HepG2 (cell line): ENCODE data around the gene ARF6. TPM values are rescaled to one million over a fixed set of nuclear protein-coding genes. Genes with fewer than 3 reads are reported as not detected.
A peak's percentile ranks its signal among the peaks of the same experiment; 100 is the strongest.

Experiments used
- ATAC-seq: fragments of 200-7000 bp; cut with Tn5 transposase; 3 replicates; pipeline ENCODE4 v1.9.1; 2020; ENCODE audit warnings: mild to moderate bottlenecking, moderate library complexity
- BruUV-seq: library from RNA; stranded (reverse); fragments of 400-500 nt; replicated peaks from 2 replicates; lab custom pipeline; 2021; lab: Mats Ljungman, UMichigan
- CTCF ChIA-PET: fragments of 300-600 bp; formaldehyde crosslinking; extraction: SDS; loops from one replicate; lab custom pipeline; 2021; ENCODE audit warnings: low total read pairs, inconsistent platforms, low intra/inter-chr PET ratio; lab: Yijun Ruan, JAX
- POLR2A ChIA-PET: fragments of 350-600 bp; sonication (Branson Sonifier 250); formaldehyde crosslinking; loops from one replicate; lab custom pipeline; 2020; ENCODE audit warnings: antibody characterized with exemption, inconsistent platforms; lab: Yijun Ruan, JAX
- DNase-seq: peaks from one replicate; pipeline ENCODE4 v3.0.0-alpha.2; 2015; ENCODE audit warnings: low spot score
- FAIRE-seq: peaks from 3 replicates; lab custom pipeline; 2011; peaks lifted over from hg19 to GRCh38; lab: Jason Lieb, UNC
- H2AFZ ChIP-seq: one replicate; pipeline ENCODE4 v1.6.1; 2011; ENCODE audit warnings: low read length, inconsistent platforms
- H3K27ac ChIP-seq: fragments of 300-600 bp; 3 replicates; pipeline ENCODE4 v1.8.0; 2011; ENCODE audit warnings: mixed run types, mild to moderate bottlenecking, mixed read lengths, low read length, inconsistent platforms; ENCODE audit not compliant: insufficient read depth; ENCODE audit errors: extremely low read length
- H3K27me3 ChIP-seq, 2 experiments: fragments of 200-600 bp in 1 of 2; 2 replicates in 1 of 2; 3 replicates in 1 of 2; pipeline versions ENCODE4 v1.6.0 to v1.8.0; 2011; ENCODE audit warnings: low read length in 2 of 2, mild to moderate bottlenecking in 2 of 2, moderate library complexity in 2 of 2, inconsistent platforms in 1 of 2; ENCODE audit not compliant: insufficient read depth in 2 of 2, control insufficient read depth in 1 of 2
- H3K36me3 ChIP-seq, 2 experiments: fragments of 200-600 bp in 1 of 2; replicated peaks in 1 of 2; 2 replicates in 1 of 2; 3 replicates in 1 of 2; pipeline versions ENCODE4 v1.5.1 to v1.8.0; 2011; ENCODE audit warnings: low read length in 2 of 2, inconsistent platforms in 1 of 2; ENCODE audit not compliant: insufficient read depth in 2 of 2, control insufficient read depth in 1 of 2
- H3K4me1 ChIP-seq: 2 replicates; pipeline ENCODE4 v1.5.1; 2012; ENCODE audit warnings: low read length, inconsistent platforms; ENCODE audit not compliant: insufficient read depth
- H3K4me2 ChIP-seq: 2 replicates; pipeline ENCODE4 v1.6.0; 2011; ENCODE audit warnings: low read depth, low read length, inconsistent platforms
- H3K4me3 ChIP-seq, 3 experiments: fragments of 200-600 bp in 1 of 3; sonication (generic), shearing (Covaris generic) in 1 of 3; replicated peaks in 1 of 3; 2 replicates each; pipeline ENCODE4 v1.5.1; 2011 to 2016; ENCODE audit warnings: low read length in 3 of 3, inconsistent platforms in 2 of 3, low read depth in 2 of 3, mild to moderate bottlenecking in 2 of 3, control low read depth in 1 of 3, mixed read lengths in 1 of 3; ENCODE audit not compliant: insufficient read depth in 1 of 3
- H3K79me2 ChIP-seq: one replicate; pipeline ENCODE4 v1.6.1; 2011; ENCODE audit warnings: low read length, inconsistent platforms; ENCODE audit not compliant: insufficient read depth
- H3K9ac ChIP-seq: 2 replicates; pipeline ENCODE4 v1.6.0; 2011; ENCODE audit warnings: mild to moderate bottlenecking, low read depth, low read length, inconsistent platforms; ENCODE audit not compliant: insufficient read depth
- H3K9me3 ChIP-seq: 2 replicates; pipeline ENCODE4 v1.5.1; 2012; ENCODE audit warnings: mild to moderate bottlenecking, low read length
- H4K20me1 ChIP-seq: 2 replicates; pipeline ENCODE4 v1.6.0; 2011; ENCODE audit warnings: inconsistent platforms, mild to moderate bottlenecking, low read length, moderate library complexity; ENCODE audit not compliant: insufficient read depth
- GTF3A ChIP-seq: sonication (generic); formaldehyde crosslinking; conservative IDR thresholded peaks from 2 replicates; pipeline ENCODE4 v1.4.0; 2020; ENCODE audit warnings: mild to moderate bottlenecking, missing genetic modification reagents
- KDM4B ChIP-seq: sonication (generic); formaldehyde crosslinking; IDR thresholded peaks from 2 replicates; pipeline ENCODE4 v1.4.0; 2020; ENCODE audit warnings: missing genetic modification reagents
- KLF13 ChIP-seq: sonication (generic); formaldehyde crosslinking; IDR thresholded peaks from 2 replicates; pipeline ENCODE4 v1.4.0; 2020; ENCODE audit warnings: mild to moderate bottlenecking, missing genetic modification reagents
- NCOA1 ChIP-seq: sonication (generic); formaldehyde crosslinking; IDR thresholded peaks from 2 replicates; pipeline ENCODE4 v1.9.0; 2021; ENCODE audit warnings: missing genetic modification reagents
- PAXIP1 ChIP-seq: sonication (generic); formaldehyde crosslinking; conservative IDR thresholded peaks from 2 replicates; pipeline ENCODE4 v1.4.0; 2020; ENCODE audit warnings: mild to moderate bottlenecking, missing genetic modification reagents, moderate library complexity
- PITX1 ChIP-seq: sonication (generic); formaldehyde crosslinking; IDR thresholded peaks from 2 replicates; pipeline ENCODE4 v1.5.1; 2020; ENCODE audit warnings: mild to moderate bottlenecking, missing genetic modification reagents
- TEAD3 ChIP-seq: optimal IDR thresholded peaks from 2 replicates; pipeline ENCODE3; 2016; ENCODE audit warnings: borderline replicate concordance
- ZNF124 ChIP-seq: sonication (generic); formaldehyde crosslinking; IDR thresholded peaks from 2 replicates; pipeline ENCODE4 v1.4.0; 2020; ENCODE audit warnings: missing genetic modification reagents
- ZNF350 ChIP-seq: sonication (generic); formaldehyde crosslinking; IDR thresholded peaks from 2 replicates; pipeline ENCODE4 v1.4.0; 2020; ENCODE audit warnings: mild to moderate bottlenecking, low read depth, missing genetic modification reagents, borderline replicate concordance
- ZNF468 ChIP-seq: sonication (generic); formaldehyde crosslinking; IDR thresholded peaks from 2 replicates; pipeline ENCODE4 v1.8.0; 2022; ENCODE audit warnings: mild to moderate bottlenecking, moderate library complexity, missing genetic modification reagents
- ZNF550 ChIP-seq: sonication (generic); formaldehyde crosslinking; IDR thresholded peaks from 2 replicates; pipeline ENCODE4 v1.4.0; 2020; ENCODE audit warnings: mild to moderate bottlenecking, missing genetic modification reagents, borderline replicate concordance
- ZNF703 ChIP-seq: sonication (generic); formaldehyde crosslinking; IDR thresholded peaks from 2 replicates; pipeline ENCODE4 v1.5.1; 2020; ENCODE audit warnings: missing genetic modification reagents, mild to moderate bottlenecking, moderate library complexity, borderline replicate concordance
- ZNF749 ChIP-seq: sonication (generic); formaldehyde crosslinking; IDR thresholded peaks from 2 replicates; pipeline ENCODE4 v1.8.0; 2022; ENCODE audit warnings: mild to moderate bottlenecking, missing genetic modification reagents, moderate library complexity, borderline replicate concordance
- WGBS: methylation state at CpG from one replicate; pipeline ENCODE4 v1.1.6; 2017; ENCODE audit warnings: low lambda C conversion rate; 5-methylcytosine and 5-hydroxymethylcytosine counted together
- in situ Hi-C: cut with HindIII; loops from 2 replicates; pipeline ENCODE4 v1.10.0; 2017; ENCODE audit warnings: low pct_unique_long_range_greater_than_20kb; ENCODE audit not compliant: extremely low pct_ligation_motif_present
- intact Hi-C: fragments of 100-400 bp; cut with micrococcal nuclease; formaldehyde crosslinking; loops from one replicate; pipeline ENCODE4 v1.10.0; 2022; ENCODE audit not compliant: unreplicated experiment
- polyA plus RNA-seq, 8 experiments: library from polyadenylated mRNA; depleted of rRNA in 3 of 8; stranded (reverse) in 7 of 8; unstranded in 1 of 8; fragments of >200 nt; fragmentation: Illumina TruSeq in 4 of 8; extraction: Trizol in 4 of 8; gene quantifications; 2 replicates each; pipeline versions ENCODE4 v1.2.1 to v1.2.3, GENCODE V29; 2011 to 2016; ENCODE audit warnings: low read depth in 4 of 8, missing spikeins in 1 of 8, mixed read lengths in 1 of 8; ENCODE audit not compliant: insufficient read depth in 1 of 8
- total RNA-seq, 5 experiments: library from RNA; depleted of rRNA; stranded (reverse); fragments of >200 nt; fragmentation: Illumina TruSeq; extraction: Trizol; gene quantifications; 2 replicates each; pipeline ENCODE4 v1.2.3, GENCODE V29; 2016; ENCODE audit warnings: low read depth in 1 of 5
- TF ChIP-seq, protein P1 (sequence below): IDR thresholded peaks from 2 replicates; pipeline ENCODE4 v1.6.1; 2012; ENCODE audit warnings: low read depth, low read length, improper control_type of control experiment

The ARF6 gene
- total and polyA plus RNA-seq, 2 of the 13 experiments (the other 11 are each of a cell fraction or from before 2014, with no cell fraction given): 12.7 to 31.9 TPM

DNA sequence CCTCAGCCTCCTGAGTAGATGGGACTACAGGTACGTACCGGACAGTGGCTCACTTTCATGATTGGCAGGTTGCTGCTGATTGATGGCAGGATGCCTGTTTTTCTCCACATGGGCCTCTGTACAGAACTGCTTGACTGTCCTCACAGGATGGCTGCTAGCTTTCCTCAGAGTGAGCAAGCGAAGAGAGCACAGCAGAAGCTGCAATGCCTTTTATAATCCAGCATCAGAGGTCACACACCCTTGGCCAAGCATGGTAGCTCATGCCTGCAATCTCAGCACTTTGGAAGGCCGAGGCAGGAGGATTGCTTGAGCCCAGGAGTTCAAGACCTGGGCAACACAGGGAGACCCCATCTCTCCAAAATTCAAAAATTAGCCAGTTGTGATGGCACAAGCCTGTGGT, 31.0 kb downstream of the ARF6 start:
- Histone ChIP-seq H2AFZ (no peak overlapping the region), H3K4me3 (no peak overlapping the region), H3K36me3 (no peaks in the 10 kb centered on the region), H3K27me3 (no peaks in the 10 kb centered on the region), H3K9ac (no peak overlapping the region), H3K9me3 (no peaks in the 10 kb centered on the region), H3K27ac (no peak overlapping the region), H3K79me2 (no peaks in the 10 kb centered on the region), H4K20me1 (no peaks in the 10 kb centered on the region), H3K4me1 (no peaks in the 10 kb centered on the region), H3K4me2 (no peak overlapping the region)
- TF ChIP-seq KLF13 (CRISPR knock-in tag) (no peak), ZNF550 (CRISPR knock-in tag) (no peak), PAXIP1 (CRISPR knock-in tag) (no peak), ZNF468 (CRISPR knock-in tag) (no peak), ZNF749 (CRISPR knock-in tag) (no peak), KDM4B (CRISPR knock-in tag) (no peak), TEAD3 (no peak), NCOA1 (CRISPR knock-in tag) (no peak), ZNF124 (CRISPR knock-in tag) (no peak), GTF3A (no peak), ZNF350 (no peak), PITX1 (CRISPR knock-in tag) (no peak), ZNF703 (CRISPR knock-in tag) (no peak)
- TF ChIP-seq, protein P1, sequence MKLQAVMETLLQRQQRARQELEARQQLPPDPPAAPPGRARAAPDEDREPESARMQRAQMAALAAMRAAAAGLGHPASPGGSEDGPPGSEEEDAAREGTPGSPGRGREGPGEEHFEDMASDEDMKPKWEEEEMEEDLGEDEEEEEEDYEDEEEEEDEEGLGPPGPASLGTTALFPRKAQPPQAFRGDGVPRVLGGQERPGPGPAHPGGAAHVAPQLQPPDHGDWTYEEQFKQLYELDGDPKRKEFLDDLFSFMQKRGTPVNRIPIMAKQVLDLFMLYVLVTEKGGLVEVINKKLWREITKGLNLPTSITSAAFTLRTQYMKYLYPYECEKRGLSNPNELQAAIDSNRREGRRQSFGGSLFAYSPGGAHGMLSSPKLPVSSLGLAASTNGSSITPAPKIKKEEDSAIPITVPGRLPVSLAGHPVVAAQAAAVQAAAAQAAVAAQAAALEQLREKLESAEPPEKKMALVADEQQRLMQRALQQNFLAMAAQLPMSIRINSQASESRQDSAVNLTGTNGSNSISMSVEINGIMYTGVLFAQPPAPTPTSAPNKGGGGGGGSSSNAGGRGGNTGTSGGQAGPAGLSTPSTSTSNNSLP: no peak
- intact Hi-C loops: no loop called here
- in situ Hi-C loops: no loop called here
- BruUV-seq: no TSS peak
- no peak for FAIRE-seq
- ChIA-PET POLR2A (interaction anchor here (0.8 kb wide), 1 partner anchor 80 kb away, joined by 4 read pairs; no protein-coding TSS in a partner anchor), CTCF (no interaction called here)
- DNase-seq: no peak
- peak; percentile 38; the same call in 2 of the 3 replicates for ATAC-seq
- WGBS: 29% methylated on average over 4 of the region's 4 CpGs
